A549 (cell line): Measurements from ENCODE around the gene MCU. TPM values are rescaled to one million over a fixed set of nuclear protein-coding genes. Genes with fewer than 3 reads are reported as not detected.

Source experiments
- ATAC-seq, 2 experiments: fragments of 200-7000 bp in 1 of 2; fragments of >200 bp in 1 of 2; cut with Nextera tagmentation in 1 of 2; cut with Tn5 transposase in 1 of 2; 3 replicates each; pipeline versions ENCODE4 v1.8.0 to v1.9.1; 2018 to 2020; ENCODE audit warnings: mild to moderate bottlenecking in 1 of 2, moderate library complexity in 1 of 2
- CTCF ChIA-PET: fragments of 300-600 bp; sonication (Branson Sonifier 250); formaldehyde crosslinking; extraction: SDS; loops from one replicate; lab custom pipeline; 2021; ENCODE audit warnings: antibody characterized with exemption, inconsistent platforms; lab: Yijun Ruan, JAX
- POLR2A ChIA-PET: fragments of 350-600 bp; formaldehyde crosslinking; extraction: SDS; loops from one replicate; lab custom pipeline; 2021; ENCODE audit warnings: antibody characterized with exemption, inconsistent platforms; lab: Yijun Ruan, JAX
- DNase-seq, 2 experiments: peaks; one replicate each; pipeline versions ENCODE4 v3.0.0 to v3.0.0-alpha.2; 2011 to 2016; ENCODE audit warnings: low read depth in 1 of 2, low spot score in 1 of 2
- FAIRE-seq: peaks from 2 replicates; lab custom pipeline; 2011; peaks lifted over from hg19 to GRCh38; lab: Jason Lieb, UNC
- H3K27ac ChIP-seq, 2 experiments: fragments of >200 bp; sonication (Bioruptor Twin); formaldehyde crosslinking; 3 replicates each; pipeline ENCODE4 v1.5.1; 2016 to 2017
- H3K4me1 ChIP-seq: fragments of >200 bp; sonication (Bioruptor Twin); formaldehyde crosslinking; 3 replicates; pipeline ENCODE4 v1.6.1; 2016
- H3K4me2 ChIP-seq: fragments of >200 bp; sonication (Bioruptor Twin); formaldehyde crosslinking; 3 replicates; pipeline ENCODE4 v1.6.1; 2016
- H3K4me3 ChIP-seq: fragments of >200 bp; sonication (Bioruptor Twin); formaldehyde crosslinking; 3 replicates; pipeline ENCODE4 v1.5.1; 2016
- H3K9me3 ChIP-seq: fragments of >200 bp; sonication (Bioruptor Twin); formaldehyde crosslinking; 3 replicates; pipeline ENCODE4 v1.6.1; 2016
- BHLHE40 ChIP-seq: IDR thresholded peaks from 2 replicates; pipeline ENCODE4 v1.6.1; 2012; ENCODE audit warnings: low read depth, low read length, inconsistent platforms
- CBX8 ChIP-seq: fragments of 200-600 bp; sonication (generic); IDR thresholded peaks from 2 replicates; pipeline ENCODE4 v1.6.1; 2016
- CHD2 ChIP-seq: fragments of 150-350 bp; IDR thresholded peaks from 2 replicates; pipeline ENCODE4 v1.6.1; 2014; ENCODE audit warnings: low read length; ENCODE audit not compliant: partially characterized antibody
- CHD4 ChIP-seq: fragments of 200-600 bp; sonication (generic); IDR thresholded peaks from 2 replicates; pipeline ENCODE4 v1.6.1; 2016; ENCODE audit warnings: antibody characterized with exemption, mild to moderate bottlenecking, borderline replicate concordance
- E2F6 ChIP-seq: IDR thresholded peaks from 2 replicates; pipeline ENCODE4 v1.6.1; 2012; ENCODE audit warnings: low read depth, borderline replicate concordance
- EHF ChIP-seq: fragments of 250-450 bp; sonication (Bioruptor Pico); IDR thresholded peaks from 2 replicates; pipeline ENCODE4 v1.5.0; 2020; ENCODE audit warnings: mild to moderate bottlenecking
- EHMT2 ChIP-seq: fragments of 200-600 bp; sonication (generic); IDR thresholded peaks from 2 replicates; pipeline ENCODE4 v1.6.1; 2016; ENCODE audit warnings: antibody characterized with exemption, low read depth, mild to moderate bottlenecking, moderate library complexity
- ELK1 ChIP-seq: fragments of 150-350 bp; IDR thresholded peaks from 2 replicates; pipeline ENCODE4 v1.6.1; 2014; ENCODE audit warnings: low read depth, mild to moderate bottlenecking, low read length
- EP300 ChIP-seq, 2 experiments: fragments of >200 bp; sonication (Bioruptor Twin); formaldehyde crosslinking; IDR thresholded peaks; 2 replicates in 1 of 2; 3 replicates in 1 of 2; pipeline ENCODE4 v1.6.1; 2016 to 2017
- ESRRA ChIP-seq: fragments of 150-350 bp; IDR thresholded peaks from 2 replicates; pipeline ENCODE4 v1.6.1; 2014; ENCODE audit warnings: mild to moderate bottlenecking, low read length, borderline replicate concordance
- FOXS1 ChIP-seq: fragments of 250-450 bp; sonication (Bioruptor Pico); IDR thresholded peaks from 2 replicates; pipeline ENCODE4 v1.5.0; 2020; ENCODE audit warnings: mild to moderate bottlenecking, moderate library complexity
- HES2 ChIP-seq: fragments of >200 bp; sonication (Bioruptor Twin); formaldehyde crosslinking; IDR thresholded peaks from 2 replicates; pipeline ENCODE4 v1.6.1; 2016
- HEYL ChIP-seq: fragments of 250-450 bp; sonication (Bioruptor Pico); IDR thresholded peaks from 2 replicates; pipeline ENCODE4 v1.8.0; 2021; ENCODE audit warnings: mild to moderate bottlenecking, moderate library complexity
- HOXA7 ChIP-seq: fragments of 250-450 bp; sonication (Bioruptor Pico); IDR thresholded peaks from 2 replicates; pipeline ENCODE4 v1.5.0; 2020; ENCODE audit warnings: mild to moderate bottlenecking, moderate library complexity
- JUN ChIP-seq, 2 experiments: fragments of >200 bp; sonication (Bioruptor Twin); formaldehyde crosslinking; IDR thresholded peaks; 2 replicates in 1 of 2; 3 replicates in 1 of 2; pipeline ENCODE4 v1.6.1; 2016 to 2017
- JUNB ChIP-seq: fragments of >200 bp; sonication (Bioruptor Twin); formaldehyde crosslinking; IDR thresholded peaks from 2 replicates; pipeline ENCODE4 v1.6.1; 2016
- KDM5A ChIP-seq: fragments of 200-600 bp; sonication (generic); IDR thresholded peaks from 2 replicates; pipeline ENCODE4 v1.6.1; 2016; ENCODE audit warnings: antibody characterized with exemption, mild to moderate bottlenecking
- PHF8 ChIP-seq: fragments of 200-600 bp; sonication (generic); IDR thresholded peaks from 2 replicates; pipeline ENCODE4 v1.6.1; 2016; ENCODE audit warnings: low read depth, mild to moderate bottlenecking, antibody characterized with exemption, moderate library complexity, borderline replicate concordance
- POLR2AphosphoS2 ChIP-seq: conservative IDR thresholded peaks from 2 replicates; pipeline ENCODE4 v1.6.1; 2012; ENCODE audit warnings: low read length, improper control_type of control experiment, inconsistent platforms
- SMC3 ChIP-seq: fragments of >200 bp; sonication (Bioruptor Twin); formaldehyde crosslinking; IDR thresholded peaks from 3 replicates; pipeline ENCODE4 v1.6.1; 2018; ENCODE audit warnings: inconsistent platforms
- TFCP2L1 ChIP-seq: fragments of 250-450 bp; sonication (Bioruptor Pico); IDR thresholded peaks from 2 replicates; pipeline ENCODE4 v1.5.0; 2021; ENCODE audit warnings: mild to moderate bottlenecking
- ZNF302 ChIP-seq: fragments of 250-450 bp; sonication (Bioruptor Pico); IDR thresholded peaks from 2 replicates; pipeline ENCODE4 v1.9.0; 2021; ENCODE audit warnings: inconsistent platforms, mild to moderate bottlenecking, moderate library complexity
- WGBS: methylation state at CpG from one replicate; pipeline ENCODE4 v1.1.6; 2017; ENCODE audit errors: missing lambda C conversion rate; 5-methylcytosine and 5-hydroxymethylcytosine counted together
- polyA plus RNA-seq, 4 experiments: library from polyadenylated mRNA; depleted of rRNA in 3 of 4; stranded (reverse); fragments of >200 nt; fragmentation: RNase III in 1 of 4; extraction: RNeasy Plus Mini Kit Qiagen cat#74134 plus additional on column Dnase treatment in 1 of 4; gene quantifications; 2 replicates in 3 of 4; 3 replicates in 1 of 4; pipeline ENCODE4 v1.2.3, GENCODE V29; 2011 to 2017
- TF ChIP-seq, protein P1 (sequence below): fragments of 250-450 bp; sonication (Bioruptor Pico); IDR thresholded peaks from 2 replicates; pipeline ENCODE4 v1.5.0; 2021; ENCODE audit warnings: mild to moderate bottlenecking, moderate library complexity, borderline replicate concordance
- TF ChIP-seq, protein P2 (sequence below): fragments of 450-650 bp; IDR thresholded peaks from 2 replicates; pipeline ENCODE4 v1.6.1; 2014; ENCODE audit warnings: antibody characterized with exemption
- TF ChIP-seq, protein P3 (sequence below): fragments of >200 bp; sonication (Bioruptor Twin); formaldehyde crosslinking; IDR thresholded peaks from 3 replicates; pipeline ENCODE4 v1.5.1; 2016

MCU gene
- polyA plus RNA-seq, 2 of the 4 experiments (the other 2 are of a cell fraction), result 44.0 to 221 TPM

GRCh38 chr10:72733989-72734388 is 42.0 kb downstream of the MCU start:
- no peak overlapping the region for H3K4me2 ChIP-seq
- CTCF ChIA-PET, result interaction anchor here (1.0 to 2.0 kb wide), 4 partner anchors 10 to 78 kb away, joined by 3 to 4 read pairs (median 3); no protein-coding TSS in a partner anchor
- H3K4me1 ChIP-seq, result peaks cover 38% of the 10 kb centered on the region
- no peak overlapping the region for H3K27ac ChIP-seq
- H3K4me3 ChIP-seq, result no peak overlapping the region
- no peak for ATAC-seq
- FAIRE-seq, result no peak
- no peaks in the 10 kb centered on the region for H3K9me3 ChIP-seq
- 88% methylated on average over 1 of the region's 1 CpG for WGBS
- DNase-seq, result no peak
- TF ChIP-seq CHD4, result no peak
- TF ChIP-seq HOXA7, result no peak
- no peak for TF ChIP-seq EHF (CRISPR knock-in tag)
- no peak for TF ChIP-seq FOXS1
- TF ChIP-seq SMC3, result no peak
- no peak for TF ChIP-seq PHF8
- TF ChIP-seq JUNB, result no peak
- no peak for TF ChIP-seq EP300 (IDR thresholded peaks at IDR 0.05)
- TF ChIP-seq, protein P1, sequence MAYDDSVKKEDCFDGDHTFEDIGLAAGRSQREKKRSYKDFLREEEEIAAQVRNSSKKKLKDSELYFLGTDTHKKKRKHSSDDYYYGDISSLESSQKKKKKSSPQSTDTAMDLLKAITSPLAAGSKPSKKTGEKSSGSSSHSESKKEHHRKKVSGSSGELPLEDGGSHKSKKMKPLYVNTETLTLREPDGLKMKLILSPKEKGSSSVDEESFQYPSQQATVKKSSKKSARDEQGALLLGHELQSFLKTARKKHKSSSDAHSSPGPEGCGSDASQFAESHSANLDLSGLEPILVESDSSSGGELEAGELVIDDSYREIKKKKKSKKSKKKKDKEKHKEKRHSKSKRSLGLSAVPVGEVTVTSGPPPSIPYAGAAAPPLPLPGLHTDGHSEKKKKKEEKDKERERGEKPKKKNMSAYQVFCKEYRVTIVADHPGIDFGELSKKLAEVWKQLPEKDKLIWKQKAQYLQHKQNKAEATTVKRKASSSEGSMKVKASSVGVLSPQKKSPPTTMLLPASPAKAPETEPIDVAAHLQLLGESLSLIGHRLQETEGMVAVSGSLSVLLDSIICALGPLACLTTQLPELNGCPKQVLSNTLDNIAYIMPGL (CRISPR knock-in tag), result no peak
- TF ChIP-seq HEYL (CRISPR knock-in tag), result no peak
- TF ChIP-seq, protein P2, sequence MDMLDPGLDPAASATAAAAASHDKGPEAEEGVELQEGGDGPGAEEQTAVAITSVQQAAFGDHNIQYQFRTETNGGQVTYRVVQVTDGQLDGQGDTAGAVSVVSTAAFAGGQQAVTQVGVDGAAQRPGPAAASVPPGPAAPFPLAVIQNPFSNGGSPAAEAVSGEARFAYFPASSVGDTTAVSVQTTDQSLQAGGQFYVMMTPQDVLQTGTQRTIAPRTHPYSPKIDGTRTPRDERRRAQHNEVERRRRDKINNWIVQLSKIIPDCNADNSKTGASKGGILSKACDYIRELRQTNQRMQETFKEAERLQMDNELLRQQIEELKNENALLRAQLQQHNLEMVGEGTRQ, result no peak
- no peak for TF ChIP-seq EHMT2
- no peak for TF ChIP-seq E2F6
- no peak for TF ChIP-seq ELK1
- no peak for TF ChIP-seq JUN (IDR thresholded peaks at IDR 0.05)
- TF ChIP-seq HES2, result no peak
- no peak for TF ChIP-seq ZNF302 (CRISPR knock-in tag)
- no peak for TF ChIP-seq KDM5A
- TF ChIP-seq CBX8, result no peak
- TF ChIP-seq, all 56 proteins: peak for 0
- POLR2A ChIA-PET, result no interaction called here

DNA sequence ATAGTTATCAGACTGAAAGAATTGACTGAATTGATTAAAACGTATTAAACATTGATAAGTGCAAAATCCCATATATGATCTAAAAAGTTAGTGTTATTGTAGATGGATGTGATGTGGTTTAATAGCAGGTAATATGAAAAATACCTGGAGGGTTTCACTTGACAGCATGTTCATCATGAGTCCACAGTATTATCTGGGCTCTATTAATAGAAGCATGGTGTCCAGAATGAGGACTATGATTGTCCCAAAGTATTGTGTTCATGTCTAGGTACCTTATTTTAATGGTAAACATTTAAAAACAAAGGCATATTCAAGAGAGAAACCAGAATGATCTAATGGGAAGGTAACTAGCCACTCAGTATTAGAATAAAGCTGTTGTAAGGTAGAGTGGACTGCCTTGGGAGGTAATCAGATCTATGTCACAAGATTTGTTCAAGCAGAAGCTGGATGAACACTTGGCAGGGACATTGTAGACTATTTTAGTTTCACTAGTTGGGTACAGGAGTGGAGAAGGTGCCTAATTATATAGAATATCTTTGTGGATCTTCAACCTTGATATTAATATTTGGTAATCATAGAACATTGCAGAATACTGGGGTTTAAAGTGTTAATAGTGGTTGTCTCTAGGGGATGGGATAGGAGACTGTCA is 43.5 kb downstream of the MCU start:
- Histone ChIP-seq H3K9me3 (no peaks in the 10 kb centered on the region), H3K4me3 (no peak overlapping the region), H3K4me1 (peaks cover 35% of the 10 kb centered on the region), H3K4me2 (no peak overlapping the region; the same call in 2 of the 3 replicates), H3K27ac (no peak overlapping the region)
- DNase-seq (no peak), ATAC-seq (no peak; a peak in 1 of 6 replicates), FAIRE-seq (peak; percentile 76)
- TF ChIP-seq EHF (CRISPR knock-in tag) (no peak), ELK1 (no peak), TFCP2L1 (CRISPR knock-in tag) (no peak), HOXA7 (no peak), ESRRA (no peak), BHLHE40 (no peak), CHD4 (no peak), CHD2 (no peak), JUNB (no peak), POLR2AphosphoS2 (no peak), FOXS1 (no peak)
- TF ChIP-seq, protein P1 (CRISPR knock-in tag), result no peak
- TF ChIP-seq, protein P3, sequence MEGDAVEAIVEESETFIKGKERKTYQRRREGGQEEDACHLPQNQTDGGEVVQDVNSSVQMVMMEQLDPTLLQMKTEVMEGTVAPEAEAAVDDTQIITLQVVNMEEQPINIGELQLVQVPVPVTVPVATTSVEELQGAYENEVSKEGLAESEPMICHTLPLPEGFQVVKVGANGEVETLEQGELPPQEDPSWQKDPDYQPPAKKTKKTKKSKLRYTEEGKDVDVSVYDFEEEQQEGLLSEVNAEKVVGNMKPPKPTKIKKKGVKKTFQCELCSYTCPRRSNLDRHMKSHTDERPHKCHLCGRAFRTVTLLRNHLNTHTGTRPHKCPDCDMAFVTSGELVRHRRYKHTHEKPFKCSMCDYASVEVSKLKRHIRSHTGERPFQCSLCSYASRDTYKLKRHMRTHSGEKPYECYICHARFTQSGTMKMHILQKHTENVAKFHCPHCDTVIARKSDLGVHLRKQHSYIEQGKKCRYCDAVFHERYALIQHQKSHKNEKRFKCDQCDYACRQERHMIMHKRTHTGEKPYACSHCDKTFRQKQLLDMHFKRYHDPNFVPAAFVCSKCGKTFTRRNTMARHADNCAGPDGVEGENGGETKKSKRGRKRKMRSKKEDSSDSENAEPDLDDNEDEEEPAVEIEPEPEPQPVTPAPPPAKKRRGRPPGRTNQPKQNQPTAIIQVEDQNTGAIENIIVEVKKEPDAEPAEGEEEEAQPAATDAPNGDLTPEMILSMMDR, result no peak
- CTCF ChIA-PET, result interaction anchor here (2.0 kb wide), 1 partner anchor 21 kb away, joined by 4 read pairs; no protein-coding TSS in a partner anchor
- WGBS, result 92% methylated on average over 1 of the region's 1 CpG
- POLR2A ChIA-PET, result no interaction called here
